ENCODE measurements around the gene MAML2.
A peak's percentile ranks its signal among the peaks of the same experiment; 100 is the strongest.

MAML2 gene

DNA sequence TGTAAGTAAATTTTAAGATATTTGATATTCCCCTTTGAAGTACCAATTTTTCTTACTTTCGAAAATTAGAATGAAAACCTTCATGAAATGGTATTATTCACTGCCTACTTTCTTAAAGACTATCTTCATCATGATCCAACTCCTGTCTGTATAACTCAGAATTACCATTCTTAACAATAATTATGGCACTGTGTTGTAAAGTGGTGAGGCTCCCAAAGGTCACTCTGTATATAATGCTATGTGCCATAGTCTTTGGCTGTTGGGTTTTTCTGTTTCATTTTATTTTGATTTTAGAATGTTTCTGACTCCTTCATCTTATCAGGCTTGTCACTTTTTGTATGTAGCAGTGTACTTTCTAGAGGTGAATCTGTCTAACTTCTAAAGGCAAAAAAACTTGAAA lies 52.4 kb downstream of the MAML2 start:
- Histone ChIP-seq H3K4me2 (ENCODE audit: low read depth, low read length) (no peak overlapping the region), H2AFZ (ENCODE audit: low read length) (no peak overlapping the region), H3K27me3 (replicated peaks; ENCODE audit: insufficient read depth, low read length) (no peaks in the 10 kb centered on the region), H3F3A (ENCODE audit: insufficient read depth, low read length) (0 out of 2 replicates have a peak, but pooled peaks cover 5% of the 10 kb centered on the region), H3K4me1 (ENCODE audit: low read length) (peaks cover 25% of the 10 kb centered on the region), H4K20me1 (ENCODE audit: insufficient read depth, low read length) (no peaks in the 10 kb centered on the region), H3K27ac (ENCODE audit: low read length) (no peak overlapping the region), H3K9me2 (replicated peaks; ENCODE audit: insufficient read depth, low read length) (no peaks in the 10 kb centered on the region), H3K79me2 (ENCODE audit: low read length) (peaks cover 87% of the 10 kb centered on the region), H3K4me3 (ENCODE audit: low read length) (no peak overlapping the region), H3K9ac (ENCODE audit: low read length) (no peak overlapping the region), H3K9me3 (replicated peaks; ENCODE audit: insufficient read depth, low read length) (no peaks in the 10 kb centered on the region), H3K36me3 (replicated peaks; ENCODE audit: insufficient read depth, low read length) (no peaks in the 10 kb centered on the region)
- no peak for DNase-seq
- TF ChIP-seq CTCF (IDR thresholded peaks at IDR 0.05; ENCODE audit: low read length) (no peak), EZH2phosphoT487 (IDR thresholded peaks at IDR 0.05; ENCODE audit: low read length) (no peak)

- no peak for DNase-seq
- no peak overlapping the region for H3K4me2 ChIP-seq (ENCODE audit: low read depth, low read length)
- H3K79me2 ChIP-seq (ENCODE audit: low read length), result peaks cover 87% of the 10 kb centered on the region
- H3K9ac ChIP-seq (ENCODE audit: low read length), result no peak overlapping the region
- H3K9me2 ChIP-seq (replicated peaks; ENCODE audit: insufficient read depth, low read length), result no peaks in the 10 kb centered on the region
- no peak overlapping the region for H3K4me3 ChIP-seq (ENCODE audit: low read length)
- peaks cover 25% of the 10 kb centered on the region for H3K4me1 ChIP-seq (ENCODE audit: low read length)
- H4K20me1 ChIP-seq (ENCODE audit: insufficient read depth, low read length), result no peaks in the 10 kb centered on the region
- no peak for TF ChIP-seq CTCF (IDR thresholded peaks at IDR 0.05; ENCODE audit: low read length)
- no peak for TF ChIP-seq EZH2 (optimal IDR thresholded peaks at IDR 0.05; ENCODE audit: low read depth, low read length)
- TF ChIP-seq EZH2phosphoT487 (IDR thresholded peaks at IDR 0.05; ENCODE audit: low read length), result no peak
- H2AFZ ChIP-seq (ENCODE audit: low read length), result no peak overlapping the region
- H3K9me3 ChIP-seq (replicated peaks; ENCODE audit: insufficient read depth, low read length), result no peaks in the 10 kb centered on the region
- 0 out of 2 replicates have a peak, but pooled peaks cover 5% of the 10 kb centered on the region for H3F3A ChIP-seq (ENCODE audit: insufficient read depth, low read length)
- no peaks in the 10 kb centered on the region for H3K27me3 ChIP-seq (replicated peaks; ENCODE audit: insufficient read depth, low read length)
- no peaks in the 10 kb centered on the region for H3K36me3 ChIP-seq (replicated peaks; ENCODE audit: insufficient read depth, low read length)
- H3K27ac ChIP-seq (ENCODE audit: low read length), result no peak overlapping the region
These were observed 53.0 kb downstream of the MAML2 start for GRCh38 chr11:96290031-96290430.

DNA sequence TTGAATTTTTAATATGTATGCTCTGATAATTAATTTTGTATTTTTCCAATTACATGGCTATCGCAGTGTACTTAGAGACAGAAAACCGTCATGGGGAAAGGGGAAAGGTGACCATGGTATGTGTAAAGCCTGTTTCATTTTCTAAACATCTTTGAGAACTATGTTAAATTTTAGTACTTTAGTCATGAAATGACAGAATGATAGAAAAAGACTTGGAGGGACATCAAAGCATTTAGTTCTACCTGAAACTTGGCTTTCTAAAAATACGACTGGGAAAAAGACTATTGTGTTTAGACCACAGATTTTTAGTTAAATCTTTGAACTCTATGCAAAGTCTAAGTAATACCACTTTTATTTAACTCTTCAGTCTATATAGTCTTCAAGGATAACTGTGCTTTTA lies 54.1 kb downstream of the MAML2 start:
- TF ChIP-seq CTCF (IDR thresholded peaks at IDR 0.05; ENCODE audit: low read length), result no peak
- no peak for TF ChIP-seq EZH2 (optimal IDR thresholded peaks at IDR 0.05; ENCODE audit: low read depth, low read length)
- TF ChIP-seq EZH2phosphoT487 (IDR thresholded peaks at IDR 0.05; ENCODE audit: low read length), result no peak
- Histone ChIP-seq H3K4me1 (ENCODE audit: low read length) (peaks cover 25% of the 10 kb centered on the region), H3K9me3 (replicated peaks; ENCODE audit: insufficient read depth, low read length) (no peaks in the 10 kb centered on the region), H3K27me3 (replicated peaks; ENCODE audit: insufficient read depth, low read length) (no peaks in the 10 kb centered on the region), H3F3A (ENCODE audit: insufficient read depth, low read length) (0 out of 2 replicates have a peak, but pooled peaks cover 5% of the 10 kb centered on the region), H2AFZ (ENCODE audit: low read length) (no peak overlapping the region), H3K79me2 (ENCODE audit: low read length) (peaks cover 87% of the 10 kb centered on the region), H4K20me1 (ENCODE audit: insufficient read depth, low read length) (no peaks in the 10 kb centered on the region), H3K27ac (ENCODE audit: low read length) (peak overlapping the region; percentile 24; the same call in 1 of the 2 replicates), H3K4me2 (ENCODE audit: low read depth, low read length) (peak overlapping the region; percentile 4), H3K9me2 (replicated peaks; ENCODE audit: insufficient read depth, low read length) (no peaks in the 10 kb centered on the region), H3K4me3 (ENCODE audit: low read length) (no peak overlapping the region), H3K36me3 (replicated peaks; ENCODE audit: insufficient read depth, low read length) (no peaks in the 10 kb centered on the region), H3K9ac (ENCODE audit: low read length) (no peak overlapping the region)
- peak; percentile 55 for DNase-seq

Measured in MM.1S (cell line).